ENCODE results near the gene TXNRD2.

DNA sequence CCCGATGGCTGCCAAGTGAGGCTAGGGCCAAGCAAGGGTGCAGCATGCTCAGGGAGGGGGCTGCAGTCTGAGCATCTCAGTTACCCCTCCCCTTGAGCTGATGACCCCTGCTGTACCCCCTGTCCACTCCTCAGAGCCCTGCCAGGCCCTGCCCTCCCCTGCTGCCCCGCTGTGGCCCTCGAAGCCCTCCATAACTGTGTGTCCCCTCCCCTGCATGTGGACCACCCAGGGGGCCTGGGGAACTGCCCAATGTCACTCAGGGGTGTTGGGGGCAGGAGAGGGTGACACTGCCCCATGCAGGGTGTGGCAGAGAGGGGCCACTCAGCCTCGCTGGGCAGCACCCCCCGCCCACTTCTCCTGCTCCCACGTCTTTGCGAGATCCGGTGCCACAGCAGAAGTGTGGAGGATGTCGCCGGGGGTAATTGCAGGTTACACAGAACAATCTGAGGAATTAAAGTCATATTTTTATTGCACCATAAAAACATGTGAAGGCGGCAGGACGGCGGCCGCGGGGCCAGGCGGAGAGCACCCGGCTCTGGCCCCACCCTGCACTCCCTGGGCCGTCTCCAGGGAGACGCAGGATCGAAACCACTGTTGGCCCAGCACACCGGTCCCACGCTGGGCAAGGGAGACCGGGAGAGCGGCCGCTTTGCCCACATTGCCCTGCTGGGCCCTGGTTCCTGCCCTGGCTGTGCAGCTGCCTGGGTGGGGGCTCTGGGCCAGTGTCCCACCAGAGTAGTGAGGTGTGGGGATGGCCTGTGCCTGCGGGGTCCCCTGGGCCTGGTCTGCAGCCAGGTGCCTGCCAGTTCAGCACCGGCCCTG is 68.3 kb downstream of the TXNRD2 start:
- no peak for TF ChIP-seq RFX5 (IDR thresholded peaks at IDR 0.05; ENCODE audit: low read depth, low read length)
- no peak for TF ChIP-seq MAZ (IDR thresholded peaks at IDR 0.05; ENCODE audit: borderline replicate concordance, low read depth, low read length)
- TF ChIP-seq, protein P1, sequence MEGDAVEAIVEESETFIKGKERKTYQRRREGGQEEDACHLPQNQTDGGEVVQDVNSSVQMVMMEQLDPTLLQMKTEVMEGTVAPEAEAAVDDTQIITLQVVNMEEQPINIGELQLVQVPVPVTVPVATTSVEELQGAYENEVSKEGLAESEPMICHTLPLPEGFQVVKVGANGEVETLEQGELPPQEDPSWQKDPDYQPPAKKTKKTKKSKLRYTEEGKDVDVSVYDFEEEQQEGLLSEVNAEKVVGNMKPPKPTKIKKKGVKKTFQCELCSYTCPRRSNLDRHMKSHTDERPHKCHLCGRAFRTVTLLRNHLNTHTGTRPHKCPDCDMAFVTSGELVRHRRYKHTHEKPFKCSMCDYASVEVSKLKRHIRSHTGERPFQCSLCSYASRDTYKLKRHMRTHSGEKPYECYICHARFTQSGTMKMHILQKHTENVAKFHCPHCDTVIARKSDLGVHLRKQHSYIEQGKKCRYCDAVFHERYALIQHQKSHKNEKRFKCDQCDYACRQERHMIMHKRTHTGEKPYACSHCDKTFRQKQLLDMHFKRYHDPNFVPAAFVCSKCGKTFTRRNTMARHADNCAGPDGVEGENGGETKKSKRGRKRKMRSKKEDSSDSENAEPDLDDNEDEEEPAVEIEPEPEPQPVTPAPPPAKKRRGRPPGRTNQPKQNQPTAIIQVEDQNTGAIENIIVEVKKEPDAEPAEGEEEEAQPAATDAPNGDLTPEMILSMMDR (conservative IDR thresholded peaks at IDR 0.05; ENCODE audit: low read depth, low read length): no peak
- TF ChIP-seq POLR2A (IDR thresholded peaks at IDR 0.05; ENCODE audit: low read depth, low read length): no peak
- TF ChIP-seq MXI1 (IDR thresholded peaks at IDR 0.05; ENCODE audit: borderline replicate concordance, low read depth, low read length): no peak
- no peak for TF ChIP-seq SMC3 (IDR thresholded peaks at IDR 0.05; ENCODE audit: low read depth, low read length)
- TF ChIP-seq CHD1 (IDR thresholded peaks at IDR 0.05; ENCODE audit: low read depth, low read length): no peak
- TF ChIP-seq BHLHE40 (IDR thresholded peaks at IDR 0.05; ENCODE audit: low read depth, low read length): no peak
- TF ChIP-seq CEBPB (IDR thresholded peaks at IDR 0.05; ENCODE audit: low read depth, low read length): no peak

All from IMR-90 (cell line).